ENCODE measurements around the gene RARRES2. TPM values are rescaled to one million over a fixed set of nuclear protein-coding genes. Genes with fewer than 3 reads are reported as not detected.

Gene RARRES2
- total and polyA plus RNA-seq, 2 of the 13 experiments (the other 11 are each of a cell fraction or from before 2014, with no cell fraction given) = 134 to 172 TPM

DNA sequence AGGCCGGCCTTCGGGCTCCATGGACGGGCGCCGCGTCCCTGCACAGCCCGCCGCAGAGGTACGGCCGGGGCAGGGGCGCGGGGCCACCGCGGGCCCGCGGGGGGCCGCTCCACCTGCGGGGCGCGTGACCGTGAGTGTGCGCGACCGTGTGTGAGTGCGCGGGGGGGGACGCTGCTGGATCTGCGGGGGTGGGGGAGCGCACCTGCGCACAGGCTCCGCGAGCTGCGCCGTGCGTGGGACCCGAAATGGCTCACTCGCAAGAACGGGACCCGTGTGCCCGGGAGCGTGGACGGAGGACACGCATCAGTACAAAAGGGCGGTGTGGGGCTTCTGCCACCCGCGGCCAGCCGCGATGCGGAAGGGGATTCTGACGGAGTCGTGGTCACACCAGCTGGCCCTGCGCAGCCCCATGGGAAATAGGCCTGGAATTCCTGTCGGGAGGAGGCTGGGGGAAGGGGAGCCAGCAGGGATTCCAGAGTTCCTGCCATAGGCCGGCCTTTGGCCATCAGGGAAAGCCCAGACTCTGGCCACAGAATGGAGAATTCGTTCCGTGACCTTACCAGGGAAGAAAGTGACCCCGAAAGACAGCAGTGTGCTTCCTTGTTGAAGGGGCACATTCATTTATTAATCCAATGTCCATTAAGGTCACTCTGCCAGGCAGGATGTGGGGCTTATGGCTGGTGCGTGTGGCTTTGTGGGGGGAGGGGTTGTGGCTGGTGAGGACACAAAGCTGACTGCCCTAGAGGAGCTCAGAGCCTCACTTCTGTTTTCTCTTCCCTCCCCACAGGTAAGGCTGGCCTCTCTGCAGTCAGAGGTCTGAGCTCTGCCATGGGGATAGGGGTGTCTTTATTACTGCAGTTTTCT, 27.7 kb upstream of the RARRES2 start (continued):
- TF ChIP-seq, protein P1, sequence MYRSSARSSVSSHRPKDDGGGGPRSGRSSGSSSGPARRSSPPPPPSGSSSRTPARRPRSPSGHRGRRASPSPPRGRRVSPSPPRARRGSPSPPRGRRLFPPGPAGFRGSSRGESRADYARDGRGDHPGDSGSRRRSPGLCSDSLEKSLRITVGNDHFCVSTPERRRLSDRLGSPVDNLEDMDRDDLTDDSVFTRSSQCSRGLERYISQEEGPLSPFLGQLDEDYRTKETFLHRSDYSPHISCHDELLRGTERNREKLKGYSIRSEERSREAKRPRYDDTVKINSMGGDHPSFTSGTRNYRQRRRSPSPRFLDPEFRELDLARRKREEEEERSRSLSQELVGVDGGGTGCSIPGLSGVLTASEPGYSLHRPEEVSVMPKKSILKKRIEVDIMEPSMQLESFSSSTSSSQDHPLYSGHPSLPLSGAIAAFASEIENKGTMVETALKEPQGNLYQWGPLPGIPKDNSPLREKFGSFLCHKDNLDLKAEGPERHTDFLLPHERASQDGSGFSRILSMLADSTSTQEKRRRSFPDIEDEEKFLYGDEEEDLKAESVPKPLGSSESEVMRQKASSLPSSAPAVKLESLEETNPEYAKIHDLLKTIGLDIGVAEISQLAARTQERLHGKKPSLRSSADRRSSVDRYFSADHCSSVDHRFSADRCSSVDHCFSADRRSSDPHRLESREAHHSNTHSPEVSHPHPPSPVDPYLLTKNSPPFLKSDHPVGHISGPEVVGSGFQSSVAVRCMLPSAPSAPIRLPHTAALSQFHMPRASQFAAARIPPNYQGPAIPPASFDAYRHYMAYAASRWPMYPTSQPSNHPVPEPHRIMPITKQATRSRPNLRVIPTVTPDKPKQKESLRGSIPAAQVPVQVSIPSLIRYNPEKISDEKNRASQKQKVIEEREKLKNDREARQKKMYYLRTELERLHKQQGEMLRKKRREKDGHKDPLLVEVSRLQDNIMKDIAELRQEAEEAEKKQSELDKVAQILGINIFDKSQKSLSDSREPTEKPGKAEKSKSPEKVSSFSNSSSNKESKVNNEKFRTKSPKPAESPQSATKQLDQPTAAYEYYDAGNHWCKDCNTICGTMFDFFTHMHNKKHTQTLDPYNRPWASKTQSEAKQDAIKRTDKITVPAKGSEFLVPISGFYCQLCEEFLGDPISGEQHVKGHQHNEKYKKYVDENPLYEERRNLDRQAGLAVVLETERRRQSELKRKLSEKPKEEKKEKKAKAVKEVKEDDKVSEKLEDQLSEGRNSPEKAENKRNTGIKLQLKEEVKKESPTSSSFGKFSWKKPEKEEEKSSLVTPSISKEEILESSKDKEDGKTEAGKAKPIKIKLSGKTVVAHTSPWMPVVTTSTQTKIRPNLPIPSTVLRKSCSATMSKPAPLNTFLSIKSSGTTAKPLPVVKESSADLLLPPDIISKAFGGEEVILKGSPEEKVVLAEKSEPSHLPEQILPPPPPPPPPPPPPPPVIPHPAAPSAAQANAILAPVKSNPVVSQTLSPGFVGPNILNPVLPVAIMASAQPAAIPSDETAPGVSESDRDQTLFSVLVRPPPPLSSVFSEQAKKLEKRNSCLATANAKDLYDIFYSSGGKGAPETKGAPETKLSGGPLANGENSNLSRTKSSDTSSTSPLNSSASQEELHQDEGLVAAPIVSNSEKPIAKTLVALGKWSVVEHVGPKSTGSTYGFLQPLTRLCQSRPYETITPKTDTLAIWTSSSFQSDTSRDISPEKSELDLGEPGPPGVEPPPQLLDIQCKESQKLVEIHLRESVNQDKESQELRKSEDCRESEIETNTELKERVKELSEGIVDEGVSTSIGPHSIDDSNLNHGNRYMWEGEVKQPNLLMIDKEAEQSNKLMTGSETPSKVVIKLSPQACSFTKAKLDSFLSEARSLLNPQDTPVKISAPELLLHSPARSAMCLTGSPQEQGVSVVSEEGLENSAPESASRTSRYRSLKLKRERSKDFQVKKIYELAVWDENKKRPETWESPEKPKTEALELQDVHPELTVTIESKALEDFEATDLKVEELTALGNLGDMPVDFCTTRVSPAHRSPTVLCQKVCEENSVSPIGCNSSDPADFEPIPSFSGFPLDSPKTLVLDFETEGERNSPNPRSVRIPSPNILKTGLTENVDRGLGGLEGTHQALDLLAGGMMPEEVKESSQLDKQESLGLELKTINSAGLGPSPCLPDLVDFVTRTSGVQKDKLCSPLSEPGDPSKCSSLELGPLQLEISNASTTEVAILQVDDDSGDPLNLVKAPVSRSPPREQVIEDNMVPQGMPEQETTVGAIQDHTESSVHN (CRISPR knock-in tag; IDR thresholded peaks at IDR 0.05) = no peak
- no peak for TF ChIP-seq RBAK (CRISPR knock-in tag; IDR thresholded peaks at IDR 0.05)
- TF ChIP-seq SP2 (CRISPR knock-in tag; IDR thresholded peaks at IDR 0.05) = no peak; the same call in 1 of the 2 replicates
- no peak for TF ChIP-seq ZNF354B (CRISPR knock-in tag; IDR thresholded peaks at IDR 0.05)
- TF ChIP-seq, protein P2, sequence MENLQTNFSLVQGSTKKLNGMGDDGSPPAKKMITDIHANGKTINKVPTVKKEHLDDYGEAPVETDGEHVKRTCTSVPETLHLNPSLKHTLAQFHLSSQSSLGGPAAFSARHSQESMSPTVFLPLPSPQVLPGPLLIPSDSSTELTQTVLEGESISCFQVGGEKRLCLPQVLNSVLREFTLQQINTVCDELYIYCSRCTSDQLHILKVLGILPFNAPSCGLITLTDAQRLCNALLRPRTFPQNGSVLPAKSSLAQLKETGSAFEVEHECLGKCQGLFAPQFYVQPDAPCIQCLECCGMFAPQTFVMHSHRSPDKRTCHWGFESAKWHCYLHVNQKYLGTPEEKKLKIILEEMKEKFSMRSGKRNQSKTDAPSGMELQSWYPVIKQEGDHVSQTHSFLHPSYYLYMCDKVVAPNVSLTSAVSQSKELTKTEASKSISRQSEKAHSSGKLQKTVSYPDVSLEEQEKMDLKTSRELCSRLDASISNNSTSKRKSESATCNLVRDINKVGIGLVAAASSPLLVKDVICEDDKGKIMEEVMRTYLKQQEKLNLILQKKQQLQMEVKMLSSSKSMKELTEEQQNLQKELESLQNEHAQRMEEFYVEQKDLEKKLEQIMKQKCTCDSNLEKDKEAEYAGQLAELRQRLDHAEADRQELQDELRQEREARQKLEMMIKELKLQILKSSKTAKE (CRISPR knock-in tag; IDR thresholded peaks at IDR 0.05; ENCODE audit: borderline replicate concordance) = no peak
- no peak for TF ChIP-seq KLF6 (CRISPR knock-in tag; IDR thresholded peaks at IDR 0.05)
- TF ChIP-seq, protein P3, sequence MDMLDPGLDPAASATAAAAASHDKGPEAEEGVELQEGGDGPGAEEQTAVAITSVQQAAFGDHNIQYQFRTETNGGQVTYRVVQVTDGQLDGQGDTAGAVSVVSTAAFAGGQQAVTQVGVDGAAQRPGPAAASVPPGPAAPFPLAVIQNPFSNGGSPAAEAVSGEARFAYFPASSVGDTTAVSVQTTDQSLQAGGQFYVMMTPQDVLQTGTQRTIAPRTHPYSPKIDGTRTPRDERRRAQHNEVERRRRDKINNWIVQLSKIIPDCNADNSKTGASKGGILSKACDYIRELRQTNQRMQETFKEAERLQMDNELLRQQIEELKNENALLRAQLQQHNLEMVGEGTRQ (IDR thresholded peaks at IDR 0.05; ENCODE audit: low read depth, low read length) = no peak
- TF ChIP-seq, protein P3 (CRISPR knock-in tag; IDR thresholded peaks at IDR 0.05; ENCODE audit: borderline replicate concordance) = no peak
- TF ChIP-seq REPIN1 (CRISPR knock-in tag; IDR thresholded peaks at IDR 0.05; ENCODE audit: borderline replicate concordance, low read depth) = no peak
- TF ChIP-seq ZNF761 (CRISPR knock-in tag; conservative IDR thresholded peaks at IDR 0.05) = no peak; the same call in 1 of the 2 replicates
- no peak for TF ChIP-seq PAF1 (CRISPR knock-in tag; IDR thresholded peaks at IDR 0.05)
- TF ChIP-seq RAD21 (CRISPR knock-in tag; IDR thresholded peaks at IDR 0.05) = no peak; the same call in none of the 2 replicates
- no peak for TF ChIP-seq FOXK2 (IDR thresholded peaks at IDR 0.05)
- TF ChIP-seq SMYD3 (CRISPR knock-in tag; IDR thresholded peaks at IDR 0.05) = no peak
- TF ChIP-seq, protein P4, sequence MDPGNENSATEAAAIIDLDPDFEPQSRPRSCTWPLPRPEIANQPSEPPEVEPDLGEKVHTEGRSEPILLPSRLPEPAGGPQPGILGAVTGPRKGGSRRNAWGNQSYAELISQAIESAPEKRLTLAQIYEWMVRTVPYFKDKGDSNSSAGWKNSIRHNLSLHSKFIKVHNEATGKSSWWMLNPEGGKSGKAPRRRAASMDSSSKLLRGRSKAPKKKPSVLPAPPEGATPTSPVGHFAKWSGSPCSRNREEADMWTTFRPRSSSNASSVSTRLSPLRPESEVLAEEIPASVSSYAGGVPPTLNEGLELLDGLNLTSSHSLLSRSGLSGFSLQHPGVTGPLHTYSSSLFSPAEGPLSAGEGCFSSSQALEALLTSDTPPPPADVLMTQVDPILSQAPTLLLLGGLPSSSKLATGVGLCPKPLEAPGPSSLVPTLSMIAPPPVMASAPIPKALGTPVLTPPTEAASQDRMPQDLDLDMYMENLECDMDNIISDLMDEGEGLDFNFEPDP (CRISPR knock-in tag; conservative IDR thresholded peaks at IDR 0.05) = no peak

Data from HepG2 (cell line).